TTC549 (cell line): ENCODE data around the gene GAB2.

ENCODE experiments used
- FAIRE-seq: peaks from 2 replicates; lab custom pipeline; 2012; peaks lifted over from hg19 to GRCh38; lab: Jason Lieb, UNC

The GAB2 gene

DNA sequence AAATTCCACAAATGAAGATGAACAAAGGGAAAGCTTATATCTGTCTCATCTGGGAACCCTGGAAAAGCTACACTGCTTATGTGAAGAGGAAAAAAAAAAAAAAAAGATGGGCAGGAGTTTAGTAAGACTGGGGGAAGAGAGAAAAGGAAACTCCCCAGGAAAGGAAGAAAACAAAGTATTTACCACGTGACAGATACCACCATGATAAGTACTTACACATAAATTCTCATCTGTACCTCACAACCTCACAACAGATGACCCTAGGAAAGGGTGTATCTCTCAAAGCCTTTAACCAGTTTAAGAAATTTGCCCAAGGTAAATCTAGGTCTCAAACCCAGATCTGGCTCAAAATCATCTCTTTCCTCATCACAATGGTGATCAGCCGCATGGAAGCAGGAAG is 77.1 kb downstream of the GAB2 start:
- FAIRE-seq: no peak

DNA sequence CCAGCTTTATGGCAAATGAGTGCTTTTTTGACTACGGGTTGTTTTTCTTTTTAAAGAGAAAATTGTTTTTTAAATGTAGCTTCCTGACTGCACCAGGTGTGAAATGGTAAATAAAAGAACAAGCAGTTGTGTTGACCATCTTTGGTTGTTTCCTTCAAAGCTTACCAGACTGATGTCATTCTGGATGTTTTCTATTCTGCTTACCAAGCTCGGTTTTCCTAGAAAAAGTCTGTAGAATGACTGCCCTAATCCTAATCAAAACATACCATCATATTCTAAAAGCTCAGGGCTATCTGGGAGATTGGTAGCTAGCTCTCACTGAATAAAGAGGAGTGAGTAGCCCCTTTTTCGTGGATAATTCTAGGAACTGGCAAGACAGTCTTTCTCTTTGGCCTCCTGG is 77.7 kb downstream of the GAB2 start:
- no peak for FAIRE-seq

DNA sequence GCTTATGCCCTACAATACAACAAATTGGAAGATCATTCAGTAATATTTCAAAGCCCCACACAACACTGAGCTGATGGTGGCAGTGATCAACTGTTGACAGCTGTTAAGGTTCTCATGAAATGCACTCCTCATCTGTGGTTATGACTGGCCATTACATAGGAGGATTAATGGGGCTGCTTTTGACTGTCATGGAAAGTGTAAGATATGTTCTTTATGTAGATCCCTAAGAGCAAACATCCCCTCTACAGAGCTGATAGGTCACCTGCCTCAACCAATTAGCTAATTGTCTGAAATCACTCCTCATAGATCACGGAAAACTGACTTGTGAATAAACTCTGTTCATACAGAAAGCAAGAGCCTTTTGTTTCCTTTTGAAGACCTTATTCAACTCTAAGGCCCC is 78.1 kb downstream of the GAB2 start:
- no peak for FAIRE-seq

DNA sequence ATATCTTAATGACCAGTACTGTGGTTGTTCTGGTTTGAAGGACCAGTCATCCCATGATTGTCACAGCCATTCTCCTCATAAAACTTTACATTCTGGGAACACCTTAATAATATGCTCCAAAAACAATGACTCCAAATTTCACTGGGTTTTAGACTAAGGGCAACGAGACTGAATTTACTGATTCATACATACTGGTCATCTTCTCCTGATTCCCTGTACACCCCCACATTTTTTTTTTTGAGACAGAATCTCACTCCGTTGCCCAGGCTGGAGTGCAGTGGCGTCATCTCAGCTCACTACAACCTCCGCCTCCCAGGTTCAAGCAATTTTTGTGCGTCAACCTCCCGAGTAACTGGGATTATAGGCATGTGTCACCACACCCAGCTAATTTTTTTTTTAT is 78.9 kb downstream of the GAB2 start:
- FAIRE-seq: no peak

DNA sequence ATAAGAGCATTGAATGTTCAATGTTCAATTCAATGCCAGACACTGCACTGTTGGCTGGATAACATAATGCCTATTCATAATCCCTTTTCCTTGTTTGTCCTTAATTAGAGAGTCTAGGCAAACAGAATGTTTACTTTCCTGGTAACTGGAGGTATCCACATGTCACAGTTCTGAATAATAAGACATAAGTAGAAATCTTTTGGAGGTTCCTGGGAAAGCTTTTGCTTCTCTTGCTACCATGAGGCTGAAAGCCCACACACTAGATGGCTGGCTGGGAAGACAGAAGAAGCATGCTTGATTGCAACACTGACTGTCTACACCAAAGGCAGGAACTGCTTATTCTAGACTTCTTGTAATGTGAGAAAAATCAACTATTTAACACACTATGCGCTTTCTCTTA is 79.5 kb downstream of the GAB2 start:
- FAIRE-seq: no peak

DNA sequence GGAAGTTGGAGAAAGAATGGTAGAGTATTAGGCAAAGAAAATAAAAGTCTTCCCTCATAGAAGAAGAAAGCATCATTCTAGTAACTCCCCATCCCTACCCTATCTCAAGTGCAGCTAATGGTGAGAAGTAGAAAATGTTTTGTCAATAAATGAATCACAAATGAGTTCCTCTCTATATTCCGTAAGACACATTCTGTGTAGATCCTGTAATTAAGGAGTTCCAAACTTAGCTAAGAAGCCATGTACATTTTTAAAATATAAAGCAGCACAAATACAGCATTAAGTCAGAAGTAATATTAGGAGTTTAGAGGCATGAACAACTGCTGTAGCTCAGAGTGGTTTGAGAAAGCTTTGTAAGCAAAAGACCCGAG is 80.1 kb downstream of the GAB2 start:
- FAIRE-seq: no peak

DNA sequence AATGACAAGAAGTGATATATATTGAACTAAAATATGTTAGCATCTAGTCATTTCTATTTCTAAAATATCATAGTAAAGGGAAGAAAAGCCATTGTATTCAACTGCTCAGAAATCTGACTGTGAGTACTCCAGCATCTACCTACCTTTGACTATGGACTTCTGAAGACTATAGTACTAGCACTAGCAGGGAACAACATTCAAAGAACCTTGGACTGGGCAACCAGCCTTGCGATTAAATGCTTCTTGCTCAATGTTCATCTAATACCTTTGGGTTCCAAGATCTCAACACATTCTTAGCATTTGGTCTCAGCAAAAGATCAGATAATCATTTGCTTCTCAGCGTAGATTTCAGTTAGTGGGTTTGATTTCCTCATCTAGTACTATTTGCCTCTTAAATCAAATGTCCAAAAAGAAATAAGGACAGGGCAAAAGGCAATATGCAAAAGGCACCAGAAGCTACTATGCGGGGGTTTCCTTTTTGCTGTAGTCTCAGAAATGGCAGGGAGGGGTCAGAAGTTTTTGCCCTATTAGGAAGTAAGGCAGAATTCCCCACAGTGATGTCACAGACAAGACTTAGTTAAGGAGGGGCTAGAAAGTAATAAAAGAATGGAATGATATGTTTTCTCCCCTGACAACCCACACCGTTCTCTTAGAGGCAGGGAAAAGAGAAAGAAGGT is 80.6 kb downstream of the GAB2 start:
- no peak for FAIRE-seq

DNA sequence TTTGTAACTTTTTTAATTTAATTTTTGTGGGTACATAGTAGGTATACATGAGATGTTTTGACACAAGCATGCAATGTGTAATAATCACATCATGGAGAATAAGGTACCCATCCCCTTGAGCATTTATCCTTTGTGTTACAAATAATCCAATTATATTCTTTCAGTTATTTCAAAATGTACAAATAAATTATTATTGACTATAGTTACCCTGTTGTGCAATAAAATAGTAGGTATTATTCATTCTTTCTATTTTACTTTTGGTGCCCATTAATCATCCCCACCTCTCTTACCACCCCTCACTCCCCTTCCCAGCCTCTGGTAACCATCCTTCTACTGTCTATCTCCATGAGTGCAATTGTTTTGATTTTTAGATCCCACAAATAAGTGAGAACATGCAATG is 83.5 kb downstream of the GAB2 start:
- FAIRE-seq: no peak

DNA sequence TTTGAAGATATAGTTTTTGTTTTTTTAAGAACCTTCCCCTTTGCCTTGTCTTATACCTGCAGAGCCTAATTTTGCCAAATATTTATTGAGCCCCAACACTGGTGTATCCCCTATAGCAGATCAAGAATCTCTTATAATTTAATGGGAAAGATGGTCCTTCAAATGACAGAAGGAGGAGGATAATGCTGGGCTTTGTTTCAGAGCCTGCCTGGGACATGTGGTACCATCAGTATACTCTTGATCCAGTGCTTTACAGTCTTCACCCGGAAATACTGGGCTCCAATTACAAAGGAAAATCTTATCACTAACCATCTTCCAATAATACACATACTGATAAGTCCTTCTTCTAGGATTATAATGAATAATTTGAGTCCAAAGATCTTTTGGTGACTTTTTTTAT is 84.7 kb downstream of the GAB2 start:
- FAIRE-seq: no peak

DNA sequence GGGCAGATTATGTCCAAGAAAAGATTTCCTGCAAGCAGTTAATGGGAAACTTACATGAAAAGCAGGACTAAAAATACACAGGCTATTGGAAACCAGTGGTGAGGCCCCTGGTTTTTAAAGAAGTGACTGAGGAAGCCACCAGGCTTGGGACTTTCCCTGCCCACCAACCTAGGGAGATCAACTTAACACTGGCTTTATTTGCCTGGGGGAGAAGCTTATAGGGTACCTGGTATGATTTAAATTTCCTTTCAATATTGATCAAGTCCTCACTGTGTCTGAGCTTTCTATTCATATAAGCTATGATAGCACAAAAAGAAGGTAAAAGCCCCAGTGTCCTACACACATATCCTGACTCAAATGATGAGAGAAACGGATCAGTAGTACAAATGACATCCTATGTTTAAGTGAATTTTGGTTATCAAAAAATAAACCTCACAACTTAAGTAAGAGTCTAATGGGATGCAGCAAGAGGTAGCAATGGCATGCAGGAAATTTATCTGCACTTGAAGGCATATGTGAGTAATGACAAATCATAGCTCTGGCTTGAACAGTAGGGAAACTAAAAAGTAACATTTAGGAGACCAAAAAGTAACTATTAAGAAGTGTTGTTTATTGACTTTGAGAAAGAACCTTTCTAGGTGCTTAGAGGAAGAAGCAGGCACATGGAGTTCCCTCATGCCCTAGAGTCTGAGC is 85.3 kb downstream of the GAB2 start:
- no peak for FAIRE-seq

DNA sequence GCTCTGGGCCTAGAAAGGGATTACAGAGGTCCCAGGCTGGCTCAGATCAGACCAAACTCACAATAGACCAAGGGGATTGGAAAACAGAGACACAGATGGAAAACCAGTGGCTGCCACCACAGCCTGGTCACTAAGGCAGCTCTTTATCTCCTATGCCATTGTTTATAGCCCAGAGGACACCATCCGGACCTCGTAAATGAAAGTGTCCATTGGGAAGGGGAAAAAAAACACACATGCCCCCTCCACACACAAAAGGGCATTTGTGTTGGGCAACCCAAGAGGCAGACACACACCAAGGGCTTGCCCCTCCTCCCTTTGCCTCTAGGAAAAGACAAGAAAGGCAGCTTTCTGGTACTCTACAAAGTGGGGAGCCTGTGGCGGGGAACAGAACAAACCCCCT is 85.9 kb downstream of the GAB2 start:
- FAIRE-seq: no peak

DNA sequence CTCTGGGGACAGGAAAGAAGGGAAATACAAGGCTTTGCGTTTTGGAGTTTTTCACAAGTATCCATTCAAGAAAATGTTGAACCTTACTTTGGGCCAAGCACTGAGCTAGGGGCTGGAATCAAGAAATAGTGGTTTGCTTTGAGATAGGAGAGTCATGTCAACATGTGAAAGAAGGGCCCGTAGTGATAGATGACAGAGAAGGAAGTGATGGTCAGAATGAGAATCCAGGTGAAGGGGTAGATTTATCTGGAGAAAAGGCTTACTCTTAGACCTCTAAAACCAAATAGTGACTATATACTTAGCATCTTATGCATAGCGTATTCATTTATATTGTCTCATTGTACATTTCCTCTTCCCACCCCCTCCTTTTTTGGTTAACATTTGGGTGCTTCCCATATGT is 87.3 kb downstream of the GAB2 start:
- no peak for FAIRE-seq

DNA sequence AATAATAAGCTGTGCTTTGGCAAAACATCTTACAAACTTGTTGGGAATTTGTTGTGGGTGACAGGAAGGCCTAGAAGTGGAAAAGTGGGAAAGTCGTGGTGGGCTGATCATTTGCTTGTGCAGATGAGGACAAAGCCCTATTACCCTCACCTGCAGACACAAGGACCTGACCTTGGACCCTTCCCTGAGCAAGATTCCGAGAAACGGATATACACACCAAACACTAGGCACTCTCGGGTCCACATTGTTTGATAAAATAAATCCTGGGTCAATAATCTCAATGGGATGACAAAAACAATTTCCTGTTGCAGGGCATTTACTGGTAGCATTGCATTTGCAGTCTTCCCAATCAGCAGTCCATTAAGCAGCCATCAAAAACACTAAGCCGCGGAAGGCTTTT is 89.7 kb downstream of the GAB2 start:
- FAIRE-seq: no peak

DNA sequence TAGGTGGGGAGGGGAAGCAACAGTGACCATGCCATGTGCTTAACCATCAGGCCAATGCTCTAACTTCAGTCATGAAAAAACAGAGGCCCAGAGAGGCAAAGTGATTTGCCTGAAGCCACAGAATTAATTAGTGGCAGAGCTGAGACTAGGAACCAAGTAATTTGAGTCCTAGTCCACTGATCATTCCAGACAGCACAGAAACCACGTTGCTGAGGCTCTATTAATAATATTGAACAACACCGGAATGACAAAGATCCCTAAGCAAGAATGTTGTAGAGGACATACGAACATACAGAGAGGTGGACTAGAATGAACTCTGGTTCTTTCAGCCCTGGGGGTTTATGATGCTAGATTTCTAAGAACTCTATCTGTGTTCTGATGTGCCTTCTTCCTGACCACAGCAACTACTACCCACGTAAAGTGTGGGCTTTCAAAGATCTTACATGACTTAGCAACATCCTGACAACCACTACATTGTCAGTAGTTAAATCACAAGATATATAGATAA is 92.3 kb downstream of the GAB2 start:
- no peak for FAIRE-seq

DNA sequence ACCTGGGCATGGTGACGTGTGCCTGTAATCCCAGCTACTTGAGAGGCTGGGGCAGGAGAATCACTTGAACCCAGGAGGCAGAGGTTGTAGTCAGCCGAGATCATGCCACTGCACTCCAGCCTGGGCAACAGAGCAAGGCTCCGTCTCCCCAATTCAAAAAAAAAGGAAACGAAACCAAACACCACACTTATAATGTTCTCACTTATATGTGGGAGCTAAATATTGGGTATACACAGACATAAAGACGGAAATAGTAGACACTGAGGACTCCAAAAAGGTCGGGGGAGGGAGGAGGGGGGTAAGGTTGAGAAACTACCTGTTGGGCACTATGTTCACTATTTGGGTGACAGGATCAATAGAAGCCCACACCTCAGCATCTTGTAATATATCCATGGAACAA is 94.3 kb downstream of the GAB2 start:
- no peak for FAIRE-seq

DNA sequence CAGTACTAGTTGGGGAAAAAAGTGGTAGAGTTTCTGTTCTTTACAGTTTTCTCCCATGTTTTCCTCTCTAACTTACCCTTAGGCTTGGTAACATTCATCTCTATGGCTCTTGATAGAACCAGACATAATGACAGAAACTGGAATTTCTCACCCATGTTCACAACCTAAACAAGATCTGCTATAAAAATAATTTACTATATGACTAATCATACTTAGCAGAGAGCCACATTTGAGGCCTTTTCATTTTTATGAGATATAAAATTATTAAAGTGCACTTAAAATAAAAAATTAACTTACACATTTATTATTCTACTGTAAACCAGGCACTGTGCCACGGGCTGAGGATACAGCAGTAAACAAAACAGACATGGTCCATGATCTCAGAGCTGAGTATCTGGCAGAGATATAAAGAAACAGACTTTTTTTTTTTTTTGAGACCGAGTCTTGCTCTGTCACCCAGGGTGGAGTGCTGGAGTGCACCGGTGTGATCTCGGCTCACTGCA is 98.1 kb downstream of the GAB2 start:
- FAIRE-seq: no peak

DNA sequence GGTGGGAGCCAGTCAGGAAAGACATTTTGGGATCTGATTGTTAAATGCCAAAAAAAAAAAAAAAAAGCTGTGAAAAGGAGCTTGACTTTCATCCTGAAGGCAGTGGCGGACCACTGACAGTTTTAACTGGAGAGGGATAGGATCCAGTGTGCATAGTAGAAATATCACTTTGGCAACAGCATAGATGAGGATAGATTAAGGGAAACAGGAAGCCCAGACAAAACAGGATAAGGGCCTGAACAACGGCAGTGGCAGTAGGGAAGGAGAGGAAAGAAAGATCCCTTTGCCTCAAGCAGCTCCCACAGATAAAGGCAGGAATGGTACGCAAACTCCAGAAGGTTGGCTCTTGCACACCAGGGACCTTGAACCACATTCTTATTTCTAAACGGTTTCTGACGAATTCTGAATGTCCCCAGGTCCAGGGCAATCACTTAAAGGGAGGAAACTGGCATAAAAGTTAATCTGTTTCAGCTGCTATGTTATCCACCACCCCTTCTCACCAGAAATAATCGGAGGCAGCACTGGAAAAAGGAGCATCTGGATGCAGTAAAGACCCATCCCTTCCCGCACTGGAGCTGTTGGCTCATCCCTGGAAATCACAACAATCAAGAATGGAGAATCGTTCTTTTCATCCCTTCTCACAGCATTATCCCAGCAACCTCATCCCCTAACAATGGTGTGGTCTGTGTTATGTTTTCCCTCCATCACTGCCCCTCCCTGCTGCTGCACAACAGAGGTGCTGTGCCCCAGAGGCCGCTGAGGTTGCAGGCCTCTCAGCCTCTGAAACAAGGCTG is 99.1 kb downstream of the GAB2 start:
- no peak for FAIRE-seq

DNA sequence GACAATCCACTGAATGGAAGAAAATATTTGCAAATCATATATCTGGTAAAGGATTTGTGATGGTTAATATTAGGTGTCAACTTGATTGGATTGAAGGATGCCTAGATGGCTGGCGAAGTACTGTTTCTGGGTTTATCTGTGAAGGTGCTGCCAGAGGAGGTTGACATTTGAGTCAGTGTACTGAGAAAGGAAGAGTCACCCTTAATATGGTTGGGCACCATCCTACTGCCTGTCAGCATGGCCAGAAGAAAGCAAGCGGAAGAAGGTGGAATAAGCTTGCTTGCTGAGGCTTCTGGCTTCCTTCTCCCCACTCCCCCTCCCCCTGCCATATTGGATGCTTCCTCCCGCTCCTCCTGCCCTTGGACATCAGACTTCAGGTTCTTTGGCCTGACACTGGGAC is 101.9 kb downstream of the GAB2 start:
- FAIRE-seq: no peak

DNA sequence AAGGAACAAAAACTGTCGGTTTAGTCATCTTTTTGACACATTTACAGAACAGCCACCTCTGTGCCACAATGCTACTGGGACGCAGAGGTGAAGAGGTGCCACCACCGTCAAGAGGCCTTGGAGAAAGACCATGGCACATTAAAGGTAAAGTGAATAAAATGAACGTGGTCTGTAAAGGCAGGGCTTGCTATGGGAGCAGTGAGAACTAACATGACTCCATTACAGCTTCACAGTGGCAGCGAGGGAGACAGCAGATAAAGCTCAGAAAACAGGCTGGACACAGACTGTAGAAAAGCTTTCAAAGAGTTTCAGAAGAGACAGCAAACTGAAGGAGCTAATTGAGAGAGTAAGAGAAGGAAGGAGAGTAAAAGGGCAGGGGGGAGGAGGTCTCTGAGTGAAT is 102.9 kb downstream of the GAB2 start:
- FAIRE-seq: no peak

DNA sequence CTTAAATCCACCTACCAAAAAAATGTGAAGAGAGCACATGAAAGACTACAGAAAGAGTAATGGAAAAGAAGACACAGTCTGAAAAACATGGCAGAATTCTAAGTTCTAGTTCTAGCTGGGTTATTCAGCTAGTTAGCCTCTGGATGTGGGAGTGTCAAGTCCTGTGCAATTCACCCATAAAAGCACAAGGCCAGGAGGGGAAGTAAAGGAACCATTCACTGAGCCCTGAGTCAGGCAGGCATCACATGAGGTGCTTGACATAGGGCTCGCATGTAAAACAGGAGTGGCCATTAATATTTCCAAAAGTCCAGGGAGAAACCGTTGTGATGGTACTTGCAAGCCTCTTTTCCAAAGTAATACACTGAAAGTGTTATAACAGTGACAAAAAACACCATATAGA is 103.7 kb downstream of the GAB2 start:
- no peak for FAIRE-seq

DNA sequence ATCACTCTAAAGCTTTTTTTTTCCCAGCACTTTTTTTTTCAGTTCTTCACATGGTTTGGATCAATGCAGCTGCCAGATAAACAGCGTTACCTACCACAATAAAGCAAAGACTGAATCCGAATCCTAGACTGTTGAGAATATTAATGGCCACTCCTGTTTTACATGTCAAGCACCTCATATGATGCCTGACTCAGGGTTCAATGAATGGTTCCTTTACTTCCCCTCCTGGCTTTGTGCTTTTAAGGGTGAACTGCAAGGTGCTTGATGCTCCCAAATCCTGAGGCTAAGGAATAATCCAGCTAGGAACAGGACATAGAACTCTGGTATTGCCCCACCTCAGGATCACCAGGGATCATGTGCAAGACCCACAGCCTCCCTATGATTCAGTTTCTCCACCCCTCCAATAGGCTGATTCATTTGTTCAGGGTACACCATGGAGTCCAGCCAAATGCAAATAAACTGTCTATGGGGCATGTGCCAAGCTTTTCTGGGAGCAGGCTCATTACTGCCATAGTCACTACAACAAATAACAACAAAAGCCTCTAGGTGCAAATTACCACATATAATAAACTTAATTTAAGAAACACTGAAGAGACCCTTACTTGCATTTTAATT is 104.3 kb downstream of the GAB2 start:
- FAIRE-seq: no peak

DNA sequence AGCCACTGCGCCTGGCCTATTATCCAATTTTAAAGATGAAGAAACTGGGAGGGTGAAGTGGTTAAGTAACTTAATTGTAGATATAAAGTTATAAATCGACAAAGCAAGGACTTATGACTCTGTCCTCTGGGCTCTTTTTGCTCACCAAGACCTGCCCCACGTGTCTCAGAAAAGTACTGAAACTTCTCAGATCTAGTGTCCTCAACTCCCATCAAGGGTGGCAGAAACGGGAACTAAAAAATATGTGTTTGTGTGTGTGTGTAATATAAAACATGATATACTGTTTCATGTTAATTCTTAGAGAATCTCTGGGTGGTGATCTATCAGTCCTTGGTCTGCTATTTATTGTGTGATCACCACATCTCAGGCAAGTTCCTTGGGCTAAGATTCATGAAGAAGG is 104.9 kb downstream of the GAB2 start:
- FAIRE-seq: no peak
